Fibroblast of skin of back (primary cell): ENCODE data around the gene KIF1A.
A peak's percentile ranks its signal among the peaks of the same experiment; 100 is the strongest.
"Not testable (repeated sequence)": the region's sequence is repeated elsewhere in the genome, so short reads cannot be mapped to it uniquely, and the experiment has no call there.

Experiments used
- DNase-seq: peaks from one replicate; pipeline ENCODE4 v3.0.0-alpha.2; 2013

Gene KIF1A

DNA sequence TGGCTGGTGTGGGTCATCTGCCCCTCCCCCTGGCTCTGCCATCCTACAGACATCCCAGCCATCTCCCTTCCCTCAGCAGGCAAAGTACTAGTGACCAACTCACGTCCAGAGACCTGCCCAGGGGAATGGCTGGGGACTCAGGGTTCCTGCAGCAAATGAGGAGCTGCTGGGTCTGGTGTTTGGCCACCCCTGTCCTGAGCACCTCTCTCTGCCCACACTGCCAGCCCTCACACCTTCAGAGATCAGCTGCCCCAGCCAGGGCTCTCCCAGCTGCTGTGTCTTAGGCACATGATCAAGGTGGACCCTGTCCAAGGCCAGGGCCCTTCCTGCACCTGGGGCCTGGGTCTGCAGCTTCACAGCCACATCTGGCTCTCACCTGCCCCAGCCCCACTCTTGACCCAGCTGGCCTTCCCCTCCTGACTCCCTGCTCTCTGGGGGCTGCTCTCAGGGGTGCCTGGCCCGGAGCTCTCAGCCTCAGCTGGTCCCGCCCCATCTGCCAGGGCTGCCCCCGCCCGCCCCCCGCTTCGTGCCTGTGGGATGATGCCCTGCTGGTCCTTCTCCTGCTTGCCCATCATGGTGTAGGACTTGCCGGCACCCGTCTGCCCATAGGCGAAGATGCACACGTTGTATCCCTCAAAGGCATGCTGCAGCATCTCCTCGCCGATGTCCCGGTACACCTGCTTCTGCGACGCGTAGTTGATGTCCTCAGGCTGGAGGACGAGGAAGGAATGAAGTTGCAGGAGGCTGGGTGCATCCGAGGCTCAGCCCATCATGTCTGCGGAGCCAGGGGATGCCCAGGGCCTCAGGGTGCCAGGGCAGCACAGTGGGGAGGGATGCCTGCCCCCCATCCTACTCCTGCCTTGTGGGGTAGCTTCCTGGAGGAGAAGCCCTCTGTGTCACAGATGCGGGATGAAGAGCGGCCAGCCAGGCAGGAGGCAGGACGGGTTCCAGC, 32.2 kb downstream of the KIF1A start:
- DNase-seq: no peak

DNA sequence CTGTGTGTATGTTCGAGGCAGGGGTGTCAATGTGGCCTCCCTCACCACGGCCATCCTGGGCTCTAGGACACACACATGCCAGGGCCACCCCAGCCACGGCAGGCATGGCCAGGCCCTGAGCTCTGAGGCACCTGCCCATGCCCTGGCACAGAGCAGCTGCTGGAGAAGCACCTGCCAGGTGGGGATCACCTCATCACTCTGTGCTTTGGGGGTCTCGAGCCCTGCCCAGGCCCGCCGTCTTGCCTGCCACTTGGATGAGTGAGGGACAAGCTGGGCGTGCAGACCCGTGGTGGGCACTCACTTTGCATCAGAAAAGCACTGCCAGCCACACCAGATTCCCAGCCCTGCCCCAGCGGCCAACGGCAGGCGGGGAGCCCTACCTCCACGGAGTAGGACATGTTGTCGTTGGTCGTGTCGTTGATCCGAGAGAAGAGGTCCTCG, 33.1 kb downstream of the KIF1A start:
- DNase-seq: no peak

DNA sequence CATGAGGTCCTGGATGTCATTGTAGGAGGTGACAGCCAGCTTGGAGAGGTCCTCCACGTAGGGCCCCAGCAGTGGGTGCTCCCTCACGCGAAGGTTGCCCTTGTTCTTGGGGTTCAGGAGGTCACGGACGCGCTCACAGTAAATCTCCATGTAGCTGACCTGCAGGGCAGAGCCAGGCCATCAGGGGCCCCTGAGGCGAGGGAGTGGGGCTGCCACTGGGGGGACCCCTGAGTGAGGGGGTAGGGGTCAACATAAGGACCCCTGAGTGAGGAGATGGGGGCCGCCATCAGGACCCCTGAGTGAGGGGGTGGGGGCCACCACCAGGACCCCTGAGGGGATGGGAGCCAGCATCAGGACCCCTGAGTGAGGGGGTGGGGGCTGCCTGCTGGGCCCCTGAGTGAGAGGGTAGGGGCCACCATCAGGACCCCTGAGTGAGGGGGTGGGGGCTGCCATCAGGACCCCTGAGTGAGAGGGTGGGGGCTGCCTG, 33.6 kb downstream of the KIF1A start:
- no peak for DNase-seq

DNA sequence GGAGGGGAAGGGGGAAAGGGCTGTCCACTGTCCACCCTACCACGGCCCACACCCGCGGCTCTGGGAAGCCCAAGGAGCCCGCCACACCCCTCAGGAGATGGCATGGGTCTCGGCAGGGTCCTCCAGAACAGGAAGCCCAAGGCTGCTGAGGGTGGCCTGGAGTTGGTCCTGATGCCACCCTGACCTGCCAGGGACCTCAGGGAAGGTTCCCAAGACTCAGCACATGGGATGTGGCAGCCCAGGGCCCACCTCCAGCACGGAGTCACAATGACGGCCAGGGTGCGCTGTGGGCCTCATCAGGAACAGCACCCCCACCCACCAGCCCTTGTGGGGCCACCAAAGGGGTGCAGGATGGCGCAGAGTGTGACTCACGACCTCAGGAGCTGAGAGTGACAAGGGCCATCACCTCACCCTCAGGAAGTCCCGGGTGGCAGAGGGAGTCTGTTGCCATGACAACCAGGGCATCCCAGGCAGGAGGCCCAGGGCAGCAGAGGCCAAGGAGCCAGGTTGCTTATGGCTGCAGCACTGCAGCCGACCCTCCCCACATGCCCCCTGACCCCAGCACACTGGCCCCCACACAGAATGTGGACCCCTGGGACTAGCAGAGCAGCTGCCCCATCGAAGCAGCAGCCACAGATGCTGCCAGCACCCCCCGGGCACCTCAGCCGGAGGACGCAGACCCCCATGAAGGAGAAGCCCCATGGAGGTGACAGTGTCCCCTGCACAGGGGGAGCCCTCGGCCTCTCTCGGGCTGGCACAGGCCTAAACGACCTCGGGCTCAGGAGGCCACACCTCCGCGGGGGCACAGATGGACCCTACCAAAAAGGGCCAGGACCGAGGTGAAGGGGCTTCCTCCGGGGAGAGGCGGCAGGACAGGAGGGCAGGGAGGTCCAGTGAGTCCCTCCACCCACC, 34.3 kb downstream of the KIF1A start:
- no peak for DNase-seq

DNA sequence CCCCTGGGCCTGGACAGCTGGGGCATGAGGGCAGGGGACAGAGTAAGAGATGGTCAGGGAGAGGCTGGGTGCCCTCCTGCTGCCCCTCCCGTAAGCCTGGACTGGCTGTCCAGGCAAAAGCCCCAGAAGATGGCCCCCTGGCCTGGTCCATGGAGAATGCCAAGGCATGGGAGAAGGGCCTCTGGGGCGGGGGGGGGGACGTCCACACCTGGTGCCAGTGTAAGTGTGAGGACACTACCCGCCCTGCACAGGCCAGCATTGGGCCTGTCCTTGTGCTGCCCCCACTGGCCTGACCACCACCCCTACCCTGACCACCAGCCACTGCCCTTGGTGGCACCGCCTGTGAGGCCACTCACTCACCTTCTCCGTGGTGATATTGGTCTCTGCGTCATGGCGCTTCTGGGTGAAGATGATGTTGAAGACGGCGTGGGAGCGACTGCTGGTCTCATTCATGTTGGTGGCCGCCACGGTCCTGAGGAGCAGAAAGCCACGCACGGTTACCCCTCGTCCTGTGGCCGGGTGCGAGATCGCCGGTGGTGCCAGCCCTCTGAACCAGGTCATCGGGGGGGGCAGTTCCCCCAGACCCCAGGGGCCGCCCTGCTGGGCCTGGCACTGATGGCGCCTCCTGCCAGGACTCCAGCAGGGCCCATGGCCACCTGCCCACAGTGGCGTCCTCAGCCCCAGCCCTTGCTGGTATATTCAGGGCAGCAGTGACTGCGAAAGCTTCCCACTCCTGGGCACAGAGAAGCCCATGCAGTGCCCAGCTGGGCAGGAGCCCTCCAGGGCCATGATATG, 35.2 kb downstream of the KIF1A start:
- no peak for DNase-seq

DNA sequence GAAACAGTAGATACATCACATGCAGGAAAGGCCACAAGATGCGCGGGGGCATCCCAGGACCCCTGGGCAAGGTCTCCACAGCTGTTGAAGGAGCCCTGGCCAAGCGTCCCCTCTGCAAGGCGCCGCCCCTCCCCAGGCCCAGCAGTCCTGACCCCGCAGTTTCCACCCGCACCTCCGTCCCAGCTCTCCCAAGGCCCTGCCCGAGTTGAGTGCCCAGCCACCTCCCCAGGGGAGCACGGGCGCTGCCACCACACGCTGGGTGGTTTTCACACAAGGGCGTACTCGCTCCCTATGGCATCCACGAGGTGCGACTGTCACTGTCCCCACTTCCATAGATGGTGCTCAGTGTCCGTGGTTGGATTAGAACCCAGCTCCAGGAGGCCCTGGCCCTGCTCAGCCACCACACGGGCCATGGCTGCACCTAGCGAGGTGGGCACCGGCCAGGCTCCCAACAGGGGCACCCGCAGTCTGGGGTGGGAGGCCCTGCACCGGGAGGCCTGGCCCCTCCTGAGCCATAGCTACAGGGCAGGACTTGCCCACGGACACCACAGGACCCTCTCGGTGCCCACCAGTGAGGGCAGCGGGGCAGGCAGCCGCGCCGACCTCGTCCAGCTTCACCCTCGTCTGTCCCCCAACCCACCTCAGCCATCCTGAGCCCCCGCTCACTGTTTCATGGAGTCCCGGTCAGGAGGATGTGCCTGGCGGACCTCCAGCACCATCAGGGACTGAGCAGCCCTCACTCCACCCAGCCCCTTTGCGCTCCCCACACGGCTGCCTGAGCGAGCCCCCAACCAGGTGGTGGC, 36.0 kb downstream of the KIF1A start:
- no peak for DNase-seq

DNA sequence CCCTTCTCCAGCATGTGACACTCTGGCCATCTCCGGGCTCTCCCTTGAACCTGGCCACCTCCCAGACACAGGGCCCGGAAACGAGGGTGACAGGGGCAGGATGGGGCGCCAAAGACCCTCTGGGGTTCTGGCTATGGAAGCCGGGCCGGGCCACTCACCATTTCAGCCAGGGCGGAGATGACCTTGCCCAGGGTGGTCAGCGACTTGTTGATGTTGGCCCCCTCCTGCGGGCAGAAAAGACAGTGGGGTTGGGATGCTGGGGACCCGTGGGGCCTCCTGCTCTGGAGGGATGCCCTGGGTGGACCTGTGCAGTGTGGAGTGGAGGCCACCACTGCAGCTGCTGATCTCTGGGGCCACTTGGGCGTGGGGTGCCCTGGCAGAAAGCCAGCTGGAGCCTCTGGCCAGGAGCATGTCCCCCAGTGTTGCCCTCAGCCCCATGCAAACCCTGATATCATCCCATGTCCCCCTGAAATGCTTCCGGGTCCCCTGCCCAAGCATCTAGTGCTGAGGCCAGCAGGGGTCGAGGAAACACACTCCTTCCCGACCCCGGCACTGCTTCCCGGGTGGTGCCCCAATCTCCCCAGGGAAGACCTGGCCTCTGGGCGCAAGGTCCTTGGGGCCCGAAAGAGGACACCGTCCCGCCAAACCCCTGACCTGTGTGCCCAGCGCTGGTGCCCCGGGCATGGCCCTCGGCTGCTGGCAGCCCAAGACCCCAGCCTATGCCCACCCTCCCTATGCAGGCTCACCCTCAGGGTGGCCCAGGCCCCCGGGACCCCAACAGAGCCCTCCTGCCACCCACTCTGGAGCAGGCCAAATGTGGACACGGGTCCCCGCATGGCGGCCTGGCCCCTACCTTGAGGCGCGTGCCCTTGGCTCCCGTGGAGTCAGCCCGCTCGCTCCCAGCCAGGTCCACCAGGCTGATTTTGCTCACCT, 36.9 kb downstream of the KIF1A start:
- DNase-seq: no peak

DNA sequence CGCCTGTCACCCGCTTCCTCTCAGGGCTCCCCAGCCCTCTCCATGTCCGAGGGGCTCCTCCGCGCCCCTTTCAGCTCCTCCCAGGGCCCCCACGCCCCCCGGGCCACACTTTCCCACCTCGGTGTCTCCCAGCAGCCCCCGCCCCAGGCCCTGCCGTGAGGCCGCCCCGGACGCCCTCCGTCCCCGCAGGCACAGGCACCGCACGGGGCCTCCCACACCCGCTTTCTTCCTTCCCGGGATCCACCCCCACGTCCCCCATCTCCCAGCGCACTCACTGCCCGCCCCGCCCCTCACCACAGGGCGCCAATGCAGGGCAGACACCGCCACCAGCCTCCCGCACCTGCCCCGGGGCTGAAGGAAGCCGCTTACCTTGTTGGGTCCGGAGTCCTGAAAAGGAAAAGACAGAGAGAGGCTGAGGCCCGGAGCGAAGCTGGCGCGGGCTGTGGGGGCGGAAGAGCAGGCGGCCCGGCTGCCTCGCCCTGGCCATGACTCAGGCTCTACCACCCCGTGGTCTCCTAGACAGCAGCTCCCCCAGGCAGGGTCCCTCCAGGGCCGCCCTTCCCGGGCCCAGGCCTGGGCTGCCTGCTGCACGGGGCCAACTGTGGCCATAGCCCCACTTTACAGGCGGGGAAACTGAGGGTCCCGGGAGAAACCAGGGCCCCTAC, 37.7 kb downstream of the KIF1A start:
- no peak for DNase-seq

DNA sequence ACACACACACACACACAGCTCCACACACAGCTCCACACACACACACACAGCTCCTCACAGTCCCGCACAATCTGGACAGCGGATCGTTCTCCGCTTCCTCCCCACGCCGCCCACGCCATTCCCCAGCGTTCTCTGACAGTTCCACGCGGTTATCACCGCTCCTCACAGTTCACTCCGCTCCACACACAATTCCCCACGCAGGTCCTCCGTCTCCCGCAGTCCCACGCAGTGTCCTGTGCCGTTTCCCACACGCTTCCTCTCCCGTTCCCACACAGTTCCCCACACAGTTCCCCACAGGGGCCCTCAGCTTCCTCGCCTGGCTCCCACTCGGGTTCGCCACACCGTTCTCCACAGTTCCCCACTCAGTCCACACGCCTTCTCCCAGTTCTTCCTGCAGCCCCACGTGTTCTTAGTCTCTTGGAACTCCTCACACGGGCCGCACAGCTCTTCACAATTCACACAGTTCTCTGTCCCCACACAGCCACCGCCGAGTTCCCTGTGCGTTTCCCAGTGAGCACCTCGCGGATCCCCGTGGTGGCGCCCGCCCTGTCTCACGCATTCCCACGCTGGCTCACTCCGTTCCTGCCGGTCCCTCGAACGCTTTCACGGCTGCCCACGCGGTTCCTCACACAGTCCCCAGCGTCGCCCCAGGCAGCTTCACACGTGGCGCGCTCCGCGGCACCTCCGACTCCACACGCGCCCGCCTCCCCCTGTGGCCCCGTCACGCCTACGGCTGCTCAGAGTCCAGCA, 38.4 kb downstream of the KIF1A start:
- no peak for DNase-seq

DNA sequence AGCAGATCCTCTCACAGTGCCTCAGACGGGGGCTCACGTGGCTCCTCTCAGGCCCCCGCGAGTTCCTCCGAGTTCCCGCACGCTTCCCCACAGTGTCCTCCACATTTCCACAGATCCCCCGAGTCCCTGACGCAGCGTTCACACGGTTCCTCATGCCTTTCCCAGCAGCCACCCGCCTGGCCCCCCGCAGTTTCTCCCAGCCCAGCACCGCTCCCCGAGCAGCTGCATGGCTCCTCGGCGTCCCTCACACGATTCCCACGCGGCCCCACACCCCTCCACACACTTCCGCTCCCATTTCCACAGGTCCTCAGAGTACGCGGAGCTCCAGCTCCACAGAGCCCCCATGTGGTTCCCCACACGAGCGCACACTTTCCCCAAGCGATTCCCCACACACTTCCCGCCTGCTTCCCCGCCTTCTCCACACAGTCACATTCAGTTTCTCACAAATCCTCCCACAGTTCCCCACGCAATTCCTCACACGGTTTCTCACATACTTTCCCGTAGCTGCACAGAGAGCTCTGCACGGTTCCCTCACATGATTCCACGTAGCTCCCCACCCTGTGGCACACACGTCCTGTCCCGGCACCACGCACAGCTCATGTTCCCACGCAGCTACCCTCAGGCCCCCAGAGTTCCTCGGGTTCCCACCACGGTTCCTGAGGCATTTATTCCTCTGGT, 39.9 kb downstream of the KIF1A start:
- no peak for DNase-seq

DNA sequence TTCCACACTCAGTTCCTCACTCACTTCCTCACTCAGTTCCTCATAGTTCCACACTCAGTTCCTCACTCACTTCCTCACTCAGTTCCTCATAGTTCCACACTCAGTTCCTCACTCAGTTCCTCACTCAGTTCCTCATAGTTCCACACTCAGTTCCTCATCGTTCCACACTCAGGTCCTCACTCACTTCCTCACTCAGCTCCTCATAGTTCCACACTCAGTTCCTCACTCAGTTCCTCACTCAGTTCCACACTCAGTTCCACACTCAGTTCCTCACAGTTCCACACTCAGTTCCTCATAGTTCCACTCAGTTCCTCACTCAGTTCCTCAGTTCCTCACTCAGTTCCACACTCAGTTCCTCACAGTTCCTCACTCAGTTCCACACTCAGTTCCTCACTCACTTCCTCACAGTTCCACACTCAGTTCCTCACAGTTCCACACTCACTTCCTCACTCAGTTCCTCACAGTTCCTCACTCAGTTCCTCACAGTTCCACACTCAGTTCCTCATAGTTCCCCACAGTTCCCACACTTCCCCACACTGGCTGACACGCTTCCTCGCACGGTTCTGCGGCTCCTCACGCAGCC, 40.7 kb downstream of the KIF1A start:
- not testable (repeated sequence) for DNase-seq

DNA sequence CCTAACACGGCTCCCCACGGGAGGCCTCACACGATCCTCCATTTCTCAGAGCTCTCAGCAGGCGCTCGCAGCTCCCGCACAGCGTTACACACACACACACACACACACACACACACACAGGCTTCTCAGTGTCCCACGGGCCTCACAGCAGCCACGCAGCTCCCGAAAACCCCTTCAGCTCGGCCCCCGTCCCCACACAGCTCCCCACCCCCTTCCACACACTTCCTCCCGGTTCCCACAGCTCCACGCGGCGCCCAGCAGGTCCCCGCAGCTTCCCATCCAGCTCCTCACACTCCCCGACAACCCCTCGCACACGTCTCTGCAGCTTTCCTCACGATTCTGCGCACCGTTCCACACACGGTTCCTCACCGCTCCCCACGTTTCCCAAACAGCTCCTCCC, 41.6 kb downstream of the KIF1A start:
- no peak for DNase-seq

DNA sequence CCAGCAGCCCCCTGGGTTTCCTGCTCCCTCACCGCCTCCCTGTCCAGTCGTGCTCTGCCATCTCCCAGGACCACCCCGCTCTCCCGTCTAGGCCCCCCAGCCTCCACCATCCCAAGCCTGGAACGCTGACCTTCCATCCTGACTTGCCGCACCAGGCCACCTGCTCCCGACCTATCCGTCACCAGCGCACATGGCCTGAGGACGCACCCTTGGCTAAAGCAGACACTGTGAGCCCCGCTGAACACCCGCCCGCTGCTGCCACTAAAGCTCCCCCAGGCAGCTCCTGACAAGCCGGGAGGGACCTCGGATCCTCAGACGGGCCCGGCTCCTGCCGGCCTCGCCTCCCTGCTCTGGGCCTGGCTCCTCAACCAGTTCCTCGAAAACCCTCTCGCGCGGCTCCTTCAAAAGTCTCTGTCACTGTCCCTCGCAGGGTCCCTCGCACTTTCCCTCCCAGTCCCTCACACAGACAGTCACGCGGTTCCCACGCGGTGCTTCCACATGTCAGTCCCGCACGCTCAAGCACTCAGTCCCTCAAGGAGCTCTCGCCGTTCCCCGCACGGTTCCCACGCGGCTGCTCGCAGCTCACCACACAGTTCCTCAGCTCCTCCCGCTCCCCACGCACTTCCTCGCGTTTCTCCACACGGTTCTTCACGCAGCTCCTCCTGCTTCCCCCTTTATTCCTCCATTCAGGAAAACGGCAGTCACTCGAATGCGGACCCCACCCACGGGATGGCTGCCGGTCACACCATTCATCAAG, 42.4 kb downstream of the KIF1A start:
- DNase-seq: no peak

DNA sequence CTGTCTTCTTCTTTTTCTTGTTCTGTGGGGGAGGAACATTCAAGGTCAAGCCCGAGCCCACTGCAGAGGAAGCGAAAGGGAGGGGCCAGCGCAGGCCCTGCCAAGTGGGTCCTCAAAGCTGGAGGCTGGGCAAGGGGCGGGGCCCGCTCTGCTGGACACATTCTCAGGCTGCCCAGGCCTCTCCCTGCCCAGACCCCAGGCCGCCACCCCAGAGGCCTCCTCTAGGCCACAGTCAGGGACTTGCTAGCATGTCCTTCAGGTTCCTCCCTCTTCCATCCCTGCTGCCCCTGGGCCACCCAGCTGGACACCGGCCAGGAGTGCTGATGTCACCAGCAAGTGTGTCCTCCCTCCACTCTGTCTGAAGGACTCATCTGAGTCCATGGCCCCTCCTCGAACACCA, 44.1 kb downstream of the KIF1A start:
- DNase-seq: peak; percentile 9

DNA sequence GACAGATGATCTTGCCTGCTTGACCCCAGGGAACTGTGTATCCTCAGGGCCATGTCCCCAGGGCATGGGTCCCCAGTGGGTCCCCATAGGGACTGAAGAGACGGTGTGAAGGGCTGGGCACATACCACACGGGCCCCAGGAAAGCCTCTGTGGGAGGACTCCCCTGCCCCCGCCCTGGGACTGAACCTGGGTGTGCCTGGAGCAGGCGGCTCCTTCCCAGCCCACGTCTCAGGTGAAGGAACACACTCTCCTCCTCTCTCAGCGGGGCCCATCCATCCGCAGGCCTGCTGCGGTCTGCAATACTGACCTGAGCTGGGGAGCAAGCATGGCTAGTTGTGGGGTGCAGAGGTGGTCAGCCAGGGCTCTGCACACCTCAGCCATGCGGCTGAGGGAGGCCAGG, 45.2 kb downstream of the KIF1A start:
- DNase-seq: no peak

DNA sequence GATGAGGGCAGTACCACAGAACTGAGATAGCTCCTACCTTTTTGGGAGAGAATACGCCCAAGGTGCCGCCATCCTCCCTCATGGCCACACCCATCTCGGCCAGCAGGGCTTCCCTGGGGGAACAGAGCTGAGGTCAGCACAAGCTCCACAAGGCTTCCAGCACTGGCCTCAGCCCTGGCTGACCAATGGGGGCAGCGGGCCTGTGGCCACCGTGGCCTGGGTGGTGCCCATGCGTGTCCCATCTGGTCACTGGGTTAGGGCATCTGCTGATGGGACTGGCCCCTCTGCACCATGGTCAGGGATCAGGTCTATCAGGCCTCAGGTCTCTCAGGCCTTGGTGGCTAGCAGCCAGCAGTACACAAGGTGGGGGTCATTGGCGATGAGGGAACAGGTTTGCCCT, 50.9 kb downstream of the KIF1A start:
- DNase-seq: no peak

DNA sequence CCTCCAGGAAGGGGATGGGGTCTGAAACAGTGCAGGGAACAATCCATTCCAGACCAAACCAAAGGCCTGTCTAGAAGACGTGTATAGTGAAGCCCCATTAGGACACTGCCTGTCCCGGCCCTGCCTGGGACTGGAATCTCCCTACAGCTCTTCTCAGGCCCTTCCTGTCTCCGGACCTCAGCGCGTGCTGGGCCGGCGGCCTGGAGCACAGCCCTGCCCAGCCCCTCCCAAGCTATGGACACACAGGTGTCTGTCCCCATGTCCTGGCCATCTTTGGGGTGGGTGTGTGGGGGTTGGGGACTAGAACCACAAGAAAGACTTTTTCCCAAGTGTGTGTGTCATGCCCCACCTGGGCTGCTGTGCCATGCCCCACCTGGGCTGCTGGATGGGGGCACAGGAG, 51.8 kb downstream of the KIF1A start:
- DNase-seq: no peak
